Neural cell (in vitro differentiated cells): ENCODE measurements around the gene SLC2A4RG.

Experiments used
- EP300 ChIP-seq: fragments of 450-650 bp; conservative IDR thresholded peaks from 2 replicates; pipeline ENCODE4 v1.6.1; 2014; ENCODE audit warnings: antibody characterized with exemption, mild to moderate bottlenecking, moderate library complexity; ENCODE audit not compliant: poor library complexity, severe bottlenecking
- EZH2 ChIP-seq: fragments of 200-600, 300-800 bp; shearing (Covaris generic), sonication (generic); IDR thresholded peaks from 2 replicates; pipeline ENCODE4 v1.6.1; 2014; ENCODE audit warnings: antibody characterized with exemption, low read length, borderline replicate concordance, mild to moderate bottlenecking; ENCODE audit not compliant: insufficient read depth, poor library complexity, severe bottlenecking
- MXI1 ChIP-seq: fragments of 450-650 bp; conservative IDR thresholded peaks from 2 replicates; pipeline ENCODE4 v1.6.1; 2014; ENCODE audit warnings: antibody characterized with exemption, mild to moderate bottlenecking; ENCODE audit not compliant: poor library complexity, severe bottlenecking
- POLR2AphosphoS5 ChIP-seq: IDR thresholded peaks from 2 replicates; pipeline ENCODE4 v1.6.1; 2012
- SMC3 ChIP-seq: fragments of 450-650 bp; conservative IDR thresholded peaks from 2 replicates; pipeline ENCODE4 v1.6.1; 2014; ENCODE audit warnings: antibody characterized with exemption, mild to moderate bottlenecking, moderate library complexity; ENCODE audit not compliant: poor library complexity
- TAF1 ChIP-seq: IDR thresholded peaks from 2 replicates; pipeline ENCODE4 v1.6.1; 2012; ENCODE audit warnings: low read depth
- TF ChIP-seq, protein P1 (sequence below): fragments of 450-650 bp; IDR thresholded peaks from 2 replicates; pipeline ENCODE4 v1.5.1; 2014; ENCODE audit warnings: antibody characterized with exemption, mild to moderate bottlenecking, moderate library complexity; ENCODE audit not compliant: poor library complexity, severe bottlenecking
- TF ChIP-seq, protein P2 (sequence below): IDR thresholded peaks from 2 replicates; pipeline ENCODE4 v1.6.1; 2012; ENCODE audit warnings: borderline replicate concordance

DNA sequence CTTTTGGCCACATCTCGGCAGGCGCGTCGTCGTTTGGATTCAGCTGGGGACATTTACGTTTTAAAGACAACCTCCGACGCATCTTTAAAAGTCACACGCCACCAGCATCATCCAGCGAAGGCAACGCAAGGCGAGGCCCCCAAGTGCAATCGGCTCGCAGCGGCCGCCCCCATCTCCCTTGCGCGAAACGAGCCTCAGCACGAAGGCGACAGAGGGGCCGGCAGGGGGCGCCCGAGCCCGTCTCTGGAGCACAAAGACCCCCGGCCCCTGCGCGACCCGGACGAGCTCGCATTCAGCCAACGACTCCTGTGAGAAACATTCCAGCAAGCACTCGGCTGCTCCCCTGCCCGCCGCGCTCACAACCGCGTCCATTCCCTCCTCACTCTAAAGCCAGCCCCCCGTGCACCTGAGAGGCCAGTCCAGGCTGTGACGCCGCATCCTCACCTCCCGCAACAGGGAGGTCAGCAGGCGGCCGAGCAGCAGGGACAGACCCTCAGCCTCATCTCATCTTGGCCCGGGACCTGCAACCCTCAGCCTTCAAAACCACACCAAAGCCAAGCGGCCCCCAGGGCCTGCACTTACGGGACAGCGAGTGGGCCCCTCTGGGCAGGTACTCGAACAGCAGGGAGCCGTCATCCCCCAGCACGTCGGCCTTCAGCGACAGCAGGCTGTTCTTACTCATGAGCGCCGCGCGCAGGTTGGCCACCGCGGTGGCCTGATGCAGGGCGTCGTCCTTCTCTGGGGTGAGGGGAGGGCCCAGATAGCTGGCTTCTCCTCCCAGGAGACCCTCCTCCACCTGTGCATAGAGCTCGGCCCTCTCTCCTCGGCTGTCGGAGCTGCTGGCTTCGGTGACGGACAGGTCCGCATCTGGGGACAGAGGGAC is 35.8 kb downstream of the SLC2A4RG start:
- TF ChIP-seq EZH2, result no peak
- TF ChIP-seq, protein P1, sequence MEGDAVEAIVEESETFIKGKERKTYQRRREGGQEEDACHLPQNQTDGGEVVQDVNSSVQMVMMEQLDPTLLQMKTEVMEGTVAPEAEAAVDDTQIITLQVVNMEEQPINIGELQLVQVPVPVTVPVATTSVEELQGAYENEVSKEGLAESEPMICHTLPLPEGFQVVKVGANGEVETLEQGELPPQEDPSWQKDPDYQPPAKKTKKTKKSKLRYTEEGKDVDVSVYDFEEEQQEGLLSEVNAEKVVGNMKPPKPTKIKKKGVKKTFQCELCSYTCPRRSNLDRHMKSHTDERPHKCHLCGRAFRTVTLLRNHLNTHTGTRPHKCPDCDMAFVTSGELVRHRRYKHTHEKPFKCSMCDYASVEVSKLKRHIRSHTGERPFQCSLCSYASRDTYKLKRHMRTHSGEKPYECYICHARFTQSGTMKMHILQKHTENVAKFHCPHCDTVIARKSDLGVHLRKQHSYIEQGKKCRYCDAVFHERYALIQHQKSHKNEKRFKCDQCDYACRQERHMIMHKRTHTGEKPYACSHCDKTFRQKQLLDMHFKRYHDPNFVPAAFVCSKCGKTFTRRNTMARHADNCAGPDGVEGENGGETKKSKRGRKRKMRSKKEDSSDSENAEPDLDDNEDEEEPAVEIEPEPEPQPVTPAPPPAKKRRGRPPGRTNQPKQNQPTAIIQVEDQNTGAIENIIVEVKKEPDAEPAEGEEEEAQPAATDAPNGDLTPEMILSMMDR, result peak; percentile 91
- peak; percentile 31 for TF ChIP-seq POLR2AphosphoS5
- TF ChIP-seq SMC3, result peak; percentile 82
- TF ChIP-seq MXI1, result peak; percentile 32
- no peak for TF ChIP-seq TAF1
- no peak for TF ChIP-seq EP300
- TF ChIP-seq, protein P2, sequence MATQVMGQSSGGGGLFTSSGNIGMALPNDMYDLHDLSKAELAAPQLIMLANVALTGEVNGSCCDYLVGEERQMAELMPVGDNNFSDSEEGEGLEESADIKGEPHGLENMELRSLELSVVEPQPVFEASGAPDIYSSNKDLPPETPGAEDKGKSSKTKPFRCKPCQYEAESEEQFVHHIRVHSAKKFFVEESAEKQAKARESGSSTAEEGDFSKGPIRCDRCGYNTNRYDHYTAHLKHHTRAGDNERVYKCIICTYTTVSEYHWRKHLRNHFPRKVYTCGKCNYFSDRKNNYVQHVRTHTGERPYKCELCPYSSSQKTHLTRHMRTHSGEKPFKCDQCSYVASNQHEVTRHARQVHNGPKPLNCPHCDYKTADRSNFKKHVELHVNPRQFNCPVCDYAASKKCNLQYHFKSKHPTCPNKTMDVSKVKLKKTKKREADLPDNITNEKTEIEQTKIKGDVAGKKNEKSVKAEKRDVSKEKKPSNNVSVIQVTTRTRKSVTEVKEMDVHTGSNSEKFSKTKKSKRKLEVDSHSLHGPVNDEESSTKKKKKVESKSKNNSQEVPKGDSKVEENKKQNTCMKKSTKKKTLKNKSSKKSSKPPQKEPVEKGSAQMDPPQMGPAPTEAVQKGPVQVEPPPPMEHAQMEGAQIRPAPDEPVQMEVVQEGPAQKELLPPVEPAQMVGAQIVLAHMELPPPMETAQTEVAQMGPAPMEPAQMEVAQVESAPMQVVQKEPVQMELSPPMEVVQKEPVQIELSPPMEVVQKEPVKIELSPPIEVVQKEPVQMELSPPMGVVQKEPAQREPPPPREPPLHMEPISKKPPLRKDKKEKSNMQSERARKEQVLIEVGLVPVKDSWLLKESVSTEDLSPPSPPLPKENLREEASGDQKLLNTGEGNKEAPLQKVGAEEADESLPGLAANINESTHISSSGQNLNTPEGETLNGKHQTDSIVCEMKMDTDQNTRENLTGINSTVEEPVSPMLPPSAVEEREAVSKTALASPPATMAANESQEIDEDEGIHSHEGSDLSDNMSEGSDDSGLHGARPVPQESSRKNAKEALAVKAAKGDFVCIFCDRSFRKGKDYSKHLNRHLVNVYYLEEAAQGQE, result no peak
